Measurements from ENCODE around the gene KRT71.
A peak's percentile ranks its signal among the peaks of the same experiment; 100 is the strongest.
"Not testable (repeated sequence)": the region's sequence is repeated elsewhere in the genome, so short reads cannot be mapped to it uniquely, and the experiment has no call there.

Gene KRT71

DNA sequence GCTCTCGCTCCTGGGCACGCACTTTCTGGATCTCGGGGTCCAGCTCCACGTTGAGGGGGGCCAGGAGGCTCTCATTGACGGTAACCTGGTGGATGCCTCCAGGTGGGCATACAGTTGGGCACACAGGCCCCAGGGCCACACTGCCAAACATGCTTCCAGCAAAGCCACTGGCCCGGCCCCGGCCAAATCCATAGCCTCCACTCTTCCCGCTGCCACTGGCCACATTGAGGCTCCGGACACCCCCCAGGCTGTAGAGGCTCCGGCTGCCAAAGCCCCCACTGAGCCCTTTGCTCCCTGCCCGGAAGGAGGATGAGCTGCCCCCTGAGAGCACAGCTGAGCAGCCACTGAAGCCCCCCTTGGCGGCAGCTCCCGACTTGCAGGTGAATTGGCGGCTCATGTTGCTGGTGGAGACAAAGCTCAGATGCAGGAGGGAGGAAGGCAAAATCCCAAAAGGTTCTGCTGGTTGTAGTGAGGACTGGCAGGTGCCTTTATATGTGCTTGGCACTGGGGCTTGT, at the start of gene KRT71:
TSS of gene KRT71 (minus strand) at position 465 of the 515 bp plus-strand sequence. CDS start at position 397, 68 bp downstream.
- DNase-seq (ENCODE audit: low read depth in 1 of 2, low spot score in 1 of 2) = no peak

DNA sequence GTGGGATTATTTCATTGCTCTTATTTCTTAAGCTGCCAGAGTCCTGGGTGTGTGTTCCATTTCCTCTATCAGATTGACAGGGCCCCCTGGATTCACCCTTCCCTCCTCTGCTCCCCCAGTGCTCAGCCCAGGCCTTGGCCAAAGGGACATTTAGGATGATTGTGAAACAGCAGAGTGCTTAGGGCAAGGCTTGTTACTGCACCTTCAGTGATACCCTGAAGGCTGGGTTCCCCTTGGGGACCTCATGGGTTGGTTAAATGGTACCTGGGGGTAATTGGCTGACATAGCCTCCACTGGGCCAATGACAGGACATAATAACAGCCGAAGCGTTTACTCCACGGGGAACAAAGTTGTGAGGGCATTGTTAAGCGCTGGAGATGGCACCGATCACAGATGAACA, 49.6 kb upstream of the KRT71 start:
- no peak for DNase-seq (ENCODE audit: low read depth in 1 of 2, low spot score in 1 of 2)

DNA sequence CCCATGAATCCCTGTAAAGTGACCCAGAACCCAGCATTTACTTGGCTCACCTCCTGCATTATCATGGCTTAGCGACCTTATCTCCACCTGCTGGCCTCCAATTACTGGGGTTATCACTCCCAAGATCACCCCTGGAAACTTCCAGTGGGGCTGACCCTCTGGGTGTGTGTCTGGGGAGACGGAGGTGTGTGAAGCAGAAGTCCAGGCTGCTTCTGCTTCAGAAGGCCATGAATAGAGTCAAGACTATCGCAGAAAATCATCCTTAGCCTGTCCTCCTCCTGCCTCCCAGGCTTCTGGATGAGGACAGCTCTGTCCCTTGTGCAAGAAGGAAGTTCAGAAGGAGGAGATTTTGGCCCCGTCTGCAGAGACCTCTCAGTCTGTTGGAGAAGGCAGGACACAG, 48.7 kb upstream of the KRT71 start:
- no peak for DNase-seq (ENCODE audit: low read depth in 1 of 2, low spot score in 1 of 2)

DNA sequence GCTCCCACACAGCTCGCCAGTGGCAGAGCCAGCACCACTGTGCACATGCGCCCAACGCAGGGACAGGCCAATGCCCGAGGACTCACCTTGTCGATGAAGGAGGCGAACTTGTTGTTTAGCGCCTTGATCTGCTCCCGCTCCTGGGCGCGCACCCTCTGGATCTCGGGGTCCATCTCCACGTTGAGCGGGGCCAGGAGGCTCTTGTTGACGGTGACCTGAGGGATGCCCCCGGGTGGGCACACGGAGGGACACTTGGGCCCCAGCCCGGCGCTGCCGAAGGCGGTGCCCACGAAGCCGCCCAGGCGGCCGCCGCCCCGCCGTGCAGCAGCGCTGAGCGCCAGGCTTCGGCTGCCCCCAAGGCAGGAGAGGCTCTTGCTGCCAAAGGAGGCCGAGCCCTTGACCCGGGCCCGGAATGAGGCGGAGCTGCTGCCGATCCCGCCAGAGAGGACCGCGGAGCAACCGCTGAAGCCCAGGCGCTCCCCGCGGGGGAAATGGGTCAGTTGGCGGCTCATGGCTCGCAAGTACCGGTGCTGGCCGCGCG, 48.1 kb upstream of the KRT71 start, which contains the start of gene KRT72:
TSS of gene KRT72 (minus strand) at position 523 of the 541 bp plus-strand sequence. CDS start at position 512, 11 bp downstream.
- no peak for DNase-seq (ENCODE audit: low read depth in 1 of 2, low spot score in 1 of 2)

DNA sequence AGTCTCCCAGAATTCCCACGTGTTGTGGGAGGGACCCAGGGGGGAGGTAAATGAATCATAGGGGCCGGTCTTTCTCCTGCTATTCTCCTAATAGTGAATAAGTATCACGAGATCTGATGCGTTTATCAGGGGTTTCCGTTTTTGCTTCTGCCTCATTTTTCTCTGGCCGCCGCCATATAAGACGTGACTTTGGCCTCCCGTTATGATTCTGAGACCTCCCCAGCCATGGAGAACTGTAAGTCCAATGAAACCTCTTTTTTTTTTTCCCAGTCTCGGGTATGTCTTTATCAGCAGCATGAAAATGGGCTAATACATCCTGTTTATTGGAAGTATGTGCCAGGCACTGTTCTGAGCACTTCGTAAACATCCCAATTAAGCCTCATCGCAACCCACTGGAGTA, 47.5 kb upstream of the KRT71 start:
- no peak for DNase-seq (ENCODE audit: low read depth in 1 of 2, low spot score in 1 of 2)

DNA sequence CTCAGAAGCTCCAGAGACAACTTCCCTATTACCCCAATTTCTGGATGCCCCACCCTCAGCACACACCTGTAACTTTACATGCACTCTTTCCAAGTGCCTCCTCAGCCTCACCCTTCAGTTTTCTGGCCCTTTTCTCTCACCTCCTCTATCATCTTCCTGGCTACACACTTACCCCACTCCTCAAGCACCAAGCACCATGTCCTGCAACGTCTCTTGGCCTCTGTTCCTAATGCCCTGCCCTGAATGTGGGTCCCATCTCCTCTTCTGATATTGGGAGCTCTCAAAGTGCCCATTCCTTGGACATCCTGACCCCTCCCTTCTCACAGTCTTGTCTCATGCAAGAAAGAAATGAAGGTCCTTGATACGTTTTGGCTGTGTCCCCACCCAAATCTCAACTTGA, 47.1 kb upstream of the KRT71 start:
- no peak for DNase-seq (ENCODE audit: low read depth in 1 of 2, low spot score in 1 of 2)

DNA sequence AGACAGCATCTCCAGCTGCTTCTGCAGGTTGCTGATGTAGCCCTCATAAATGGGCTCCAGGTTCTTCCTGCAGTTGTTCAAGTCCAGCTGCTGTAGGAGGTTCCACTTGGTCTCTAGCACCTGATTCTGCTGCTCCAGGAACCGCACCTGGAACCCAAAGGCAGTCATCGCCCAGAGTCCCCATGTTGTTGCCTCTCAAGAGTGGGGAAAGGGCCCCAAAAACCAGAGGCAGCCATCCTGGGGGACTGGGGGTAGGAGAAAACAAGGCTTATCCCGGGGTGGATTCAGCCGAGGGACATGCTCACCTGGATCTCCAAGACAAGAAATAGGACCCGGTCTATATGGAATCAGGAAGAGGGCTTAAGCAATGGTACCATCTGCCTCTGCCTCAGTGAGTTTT, 46.0 kb upstream of the KRT71 start:
- no peak for DNase-seq (ENCODE audit: low read depth in 1 of 2, low spot score in 1 of 2)

DNA sequence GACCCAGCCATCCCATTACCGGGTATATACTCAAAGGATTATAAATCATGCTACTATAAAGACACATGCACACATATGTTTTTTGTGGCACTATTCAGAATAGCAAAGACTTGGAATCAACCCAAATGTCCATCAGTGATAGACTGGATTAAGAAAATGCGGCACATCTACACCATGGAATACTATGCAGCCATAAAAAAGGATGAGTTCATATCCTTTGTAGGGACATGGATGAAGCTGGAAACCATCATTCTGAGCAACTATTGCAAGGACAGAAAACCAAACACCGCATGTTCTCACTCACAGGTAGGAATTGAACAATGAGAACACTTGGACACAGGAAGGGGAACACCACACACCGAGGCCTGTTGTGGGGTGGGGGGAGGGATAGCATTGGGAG, 41.3 kb upstream of the KRT71 start:
- DNase-seq (ENCODE audit: low read depth in 1 of 2, low spot score in 1 of 2) = not testable (repeated sequence)

DNA sequence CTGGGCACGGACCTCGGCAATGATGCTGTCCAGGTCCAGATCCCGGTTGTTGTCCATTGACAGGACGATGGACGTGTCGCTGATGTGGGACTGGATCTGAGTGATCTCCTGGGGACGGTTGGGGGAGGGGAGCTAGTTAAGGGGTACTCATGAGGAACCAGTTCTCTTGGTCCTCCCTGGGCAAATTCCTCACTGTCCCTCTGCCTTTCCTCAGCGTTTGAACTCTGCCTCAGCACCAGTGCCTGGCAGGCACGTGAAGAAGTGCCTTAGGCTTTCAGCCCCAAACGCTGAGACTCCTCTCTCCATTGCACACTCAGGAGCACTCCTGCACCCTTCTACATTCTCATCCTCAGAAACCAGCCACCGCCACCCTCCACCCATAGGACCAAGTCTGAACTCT, 38.6 kb upstream of the KRT71 start:
- no peak for DNase-seq (ENCODE audit: low read depth in 1 of 2, low spot score in 1 of 2)

DNA sequence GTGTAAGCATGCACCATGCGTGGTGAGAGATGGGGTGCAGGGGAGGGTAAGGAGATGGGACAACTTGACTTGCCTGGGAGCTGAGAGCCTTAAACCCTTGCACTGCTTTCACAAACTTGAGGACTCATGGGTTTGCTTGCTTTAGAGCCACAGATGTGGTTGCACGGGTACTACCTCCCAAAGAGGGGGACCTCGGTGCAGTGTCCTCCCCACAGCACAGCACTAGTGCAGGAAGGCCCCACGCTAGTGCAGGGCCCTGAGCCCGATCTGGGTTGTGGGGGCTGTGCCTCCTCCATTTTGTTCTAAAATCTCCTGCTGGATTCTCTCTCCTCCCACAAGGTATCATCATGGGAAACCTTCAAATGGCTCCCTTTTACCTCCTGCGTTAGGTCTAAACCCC, 37.1 kb upstream of the KRT71 start:
- DNase-seq (ENCODE audit: low read depth in 1 of 2, low spot score in 1 of 2) = no peak

DNA sequence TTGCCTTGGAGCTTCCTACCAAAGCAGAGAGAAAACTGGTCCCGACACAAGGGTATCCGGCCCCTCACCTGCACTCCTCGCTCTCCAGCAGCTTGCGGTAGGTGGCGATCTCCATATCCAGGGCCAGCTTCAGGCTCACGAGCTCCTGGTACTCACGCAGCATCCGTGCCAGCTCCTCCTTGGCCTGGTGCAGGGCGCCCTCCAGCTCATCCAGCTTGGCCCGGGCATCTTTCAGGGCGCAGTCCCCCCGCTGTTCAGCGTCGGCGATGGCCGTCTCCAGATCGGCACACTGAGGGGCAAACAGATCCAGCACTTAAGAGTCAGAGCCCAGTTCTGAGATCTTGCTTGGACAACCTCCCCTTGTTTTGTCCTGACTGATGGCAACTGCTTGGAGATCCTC, 34.6 kb upstream of the KRT71 start:
- DNase-seq (ENCODE audit: low read depth in 1 of 2, low spot score in 1 of 2) = no peak

DNA sequence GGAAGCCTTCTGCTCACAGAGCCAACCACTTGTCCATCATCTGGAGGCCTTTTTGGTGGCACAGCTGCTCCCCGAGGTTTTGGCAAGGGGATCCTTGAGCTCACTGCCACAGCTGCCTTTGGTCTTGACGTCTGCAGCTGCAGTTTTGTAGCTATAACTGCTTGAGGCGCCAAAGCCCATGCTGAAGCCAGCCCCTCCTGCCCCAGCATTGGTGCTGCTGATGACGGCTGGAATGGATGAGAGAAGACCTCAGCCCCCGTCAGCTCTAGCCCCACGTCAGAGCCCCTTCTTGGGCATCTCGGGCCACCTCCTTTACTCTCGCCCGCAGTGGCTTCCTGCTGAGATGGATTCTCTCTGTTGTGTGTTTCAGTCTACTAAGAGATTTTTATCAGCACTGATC, 33.0 kb upstream of the KRT71 start:
- peak in 1 of 2 donors; percentile 40 for DNase-seq (ENCODE audit: low read depth in 1 of 2, low spot score in 1 of 2)

DNA sequence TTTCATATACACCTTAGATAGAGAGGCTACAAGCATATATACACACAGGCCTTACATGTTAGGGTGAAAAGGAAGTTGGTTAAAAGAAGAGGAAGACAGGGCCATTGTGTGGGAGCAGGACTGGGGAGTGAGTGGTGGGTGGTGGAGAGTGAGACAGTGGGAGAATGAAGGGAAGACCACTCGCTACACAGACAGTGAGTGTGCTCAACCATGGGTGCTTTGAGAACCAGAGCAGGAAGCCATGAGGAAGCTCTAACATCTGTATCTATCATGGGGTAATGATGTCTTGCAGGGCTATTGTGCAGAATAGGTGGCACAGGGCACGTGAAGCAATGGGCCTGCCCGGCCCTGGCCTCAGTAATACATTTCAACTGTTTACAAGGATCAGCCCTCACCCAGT, 32.1 kb upstream of the KRT71 start:
- no peak for DNase-seq (ENCODE audit: low read depth in 1 of 2, low spot score in 1 of 2)

DNA sequence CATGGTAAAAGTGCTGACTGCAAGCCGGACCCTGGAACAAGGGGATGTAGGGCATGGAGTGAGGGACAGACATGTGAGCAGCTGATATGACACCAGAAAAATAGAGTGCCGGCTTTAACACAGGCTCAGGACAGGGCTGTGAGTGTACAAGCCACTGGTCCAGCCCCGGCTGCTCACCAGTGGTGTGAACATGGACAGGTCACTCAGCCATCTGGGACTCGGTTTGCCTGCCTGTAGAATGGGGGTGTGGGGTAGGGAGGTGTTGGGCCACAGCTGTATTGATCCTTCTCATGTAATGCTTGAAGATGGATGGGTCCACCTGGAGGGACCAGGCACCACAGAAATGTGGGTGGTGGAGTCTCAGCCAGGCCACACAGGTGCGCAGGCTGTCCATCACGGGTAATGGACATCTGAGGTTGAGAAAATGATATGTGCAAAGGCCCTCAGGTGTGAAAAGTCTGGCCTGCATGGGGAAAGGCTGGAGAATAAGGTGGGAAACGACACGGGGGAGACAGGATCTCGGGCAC, 31.3 kb upstream of the KRT71 start:
- DNase-seq (ENCODE audit: low read depth in 1 of 2, low spot score in 1 of 2) = no peak

DNA sequence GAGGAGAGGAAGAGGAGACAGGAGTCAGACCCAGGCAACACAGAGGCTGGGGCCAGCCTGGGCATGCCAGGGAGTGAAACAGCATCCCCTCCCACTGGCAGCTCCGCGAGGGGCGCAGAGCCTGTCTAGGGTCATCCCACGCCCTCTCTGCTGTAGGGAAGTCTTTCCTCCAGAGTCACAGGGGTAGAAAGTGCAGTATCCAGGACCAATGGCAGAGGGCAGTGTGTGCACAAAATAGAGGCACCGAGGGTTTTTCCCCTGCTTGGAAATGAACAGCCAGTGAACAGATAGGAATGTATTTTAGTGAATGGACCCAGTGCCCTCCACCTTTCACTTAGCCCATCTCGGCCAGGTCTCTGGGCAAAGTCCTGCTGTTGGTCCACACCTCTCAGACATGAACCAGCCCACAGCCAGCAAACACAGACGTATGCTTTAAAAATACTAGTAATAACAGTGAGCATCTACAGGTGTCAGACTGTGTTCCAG, 30.1 kb upstream of the KRT71 start:
- peak; percentile 42 to 45 for DNase-seq (ENCODE audit: low read depth in 1 of 2, low spot score in 1 of 2)

DNA sequence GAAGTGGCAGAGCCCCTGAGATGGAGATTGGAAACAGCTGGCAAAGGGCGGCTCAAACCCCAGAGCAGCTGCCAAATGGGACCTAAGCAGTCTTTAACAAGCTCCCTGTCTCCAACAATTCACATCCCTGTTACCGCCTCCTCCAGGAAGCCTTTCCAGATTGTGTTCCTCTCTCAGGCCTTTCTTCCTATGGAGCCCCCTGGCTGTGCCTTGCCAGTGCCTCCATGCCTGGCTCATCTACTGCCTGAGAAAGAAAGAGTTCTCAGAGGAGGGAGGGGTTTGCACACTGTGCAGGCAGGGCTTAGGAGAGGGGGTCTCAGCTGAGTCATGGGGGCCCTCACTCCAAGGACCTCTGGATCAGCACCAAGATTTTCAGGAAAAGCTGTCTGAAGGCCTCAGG, 29.5 kb upstream of the KRT71 start:
- no peak for DNase-seq (ENCODE audit: low read depth in 1 of 2, low spot score in 1 of 2)

DNA sequence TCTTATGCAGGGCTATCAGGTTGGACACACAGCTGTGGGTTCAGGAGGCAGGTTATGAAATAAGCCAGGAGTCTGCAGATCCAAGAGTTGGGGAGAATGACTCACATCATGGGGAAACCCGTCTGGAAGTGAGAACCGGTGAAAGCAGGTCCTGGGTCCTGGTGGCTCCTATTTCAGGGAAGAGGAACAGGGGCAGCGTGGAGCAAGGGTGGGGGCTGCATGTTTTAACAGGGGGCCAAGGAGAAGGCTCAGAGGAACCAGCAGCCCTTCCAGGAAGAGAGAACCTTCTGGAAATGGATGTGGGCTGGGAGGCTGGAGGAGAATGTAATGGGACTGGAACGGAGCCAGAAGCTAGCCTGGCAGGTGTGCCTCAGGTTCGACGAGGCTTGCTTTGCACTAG, 28.5 kb upstream of the KRT71 start:
- DNase-seq (ENCODE audit: low read depth in 1 of 2, low spot score in 1 of 2) = no peak

DNA sequence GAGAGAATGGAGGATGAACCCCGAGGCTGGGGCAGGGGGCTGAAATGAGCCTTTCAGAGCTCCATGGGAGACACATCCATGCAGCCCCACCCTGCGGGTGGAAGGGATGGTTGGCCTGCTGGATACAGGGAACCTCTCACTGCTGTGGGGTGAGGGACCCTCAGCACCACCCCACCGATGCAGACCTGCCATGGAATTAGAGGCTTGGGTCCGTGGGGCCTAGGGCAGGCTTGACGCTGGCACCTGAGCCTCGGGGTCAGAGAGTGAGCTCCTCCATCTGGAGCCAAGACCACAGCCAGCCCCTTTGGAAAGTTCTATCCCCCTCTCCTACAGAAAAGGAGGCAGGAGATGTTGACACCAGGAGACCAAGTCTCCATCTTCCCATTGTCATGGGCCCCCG, 28.1 kb upstream of the KRT71 start:
- DNase-seq (ENCODE audit: low read depth in 1 of 2, low spot score in 1 of 2) = no peak

DNA sequence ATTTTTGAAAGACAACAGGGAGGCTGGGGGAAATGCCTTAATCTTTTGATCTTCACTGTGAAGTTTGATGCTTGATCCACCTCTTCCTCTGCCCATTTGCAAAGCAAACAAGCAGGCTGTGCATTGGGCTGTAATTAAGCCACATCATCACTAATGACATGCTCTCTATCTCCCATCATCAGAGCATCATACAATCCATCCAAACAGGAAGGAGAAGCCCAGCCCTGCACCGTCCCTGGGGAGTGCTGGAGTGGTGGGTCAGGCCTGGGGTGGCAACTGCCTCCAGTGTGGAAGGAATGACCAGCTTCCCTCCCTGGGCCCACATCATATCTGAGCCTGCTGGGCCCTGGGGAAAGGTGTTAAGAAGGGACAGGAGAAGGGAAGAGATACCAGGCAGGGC, 27.6 kb upstream of the KRT71 start:
- DNase-seq (ENCODE audit: low read depth in 1 of 2, low spot score in 1 of 2) = no peak

DNA sequence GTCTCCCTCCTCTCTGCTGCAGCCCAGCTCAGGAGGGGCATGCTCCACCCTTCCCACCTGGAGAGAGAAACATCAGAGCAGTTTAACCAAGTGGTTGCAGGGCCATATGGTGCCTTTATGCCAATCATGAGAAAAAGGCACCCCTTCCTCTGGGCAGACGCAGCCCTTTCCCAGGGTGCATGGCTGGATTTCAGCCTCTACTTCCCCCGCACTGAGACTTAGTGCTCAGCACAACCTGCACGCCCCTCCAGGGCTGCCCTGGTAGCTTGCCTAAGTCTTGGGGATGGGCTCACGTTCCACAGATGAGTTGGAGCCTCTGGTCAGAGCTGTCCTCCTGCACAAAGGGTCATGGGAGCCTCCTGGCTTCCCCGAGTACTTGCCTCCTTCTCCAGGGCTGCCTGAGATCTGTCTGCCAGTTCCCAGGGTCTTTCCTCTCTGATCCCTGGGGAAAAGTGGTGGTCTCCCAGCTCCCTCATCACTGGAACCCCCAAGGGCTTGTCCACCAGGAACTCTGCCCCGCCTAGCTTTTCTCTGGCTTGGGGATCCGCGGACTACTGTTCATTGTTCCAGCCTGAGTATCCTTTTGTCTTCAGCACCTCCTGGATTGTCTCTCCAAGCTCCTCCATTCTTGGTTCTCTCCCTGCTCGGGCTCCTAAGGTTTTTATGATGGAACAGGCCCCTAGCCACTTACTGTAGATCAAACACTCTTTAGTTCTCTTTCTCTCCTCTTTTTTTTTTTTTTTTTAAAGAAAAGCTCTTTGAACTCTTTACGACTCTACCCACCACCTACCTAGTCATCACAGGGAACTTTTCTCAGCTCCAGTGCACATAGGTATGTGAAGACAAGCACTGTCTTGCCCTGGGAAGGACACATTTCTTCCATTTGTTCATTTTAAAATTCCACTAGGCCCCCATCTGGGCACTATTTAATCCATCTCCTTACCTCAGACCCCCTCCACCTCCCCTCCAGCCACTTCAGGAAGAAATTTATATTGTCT, 26.8 kb upstream of the KRT71 start:
- no peak for DNase-seq (ENCODE audit: low read depth in 1 of 2, low spot score in 1 of 2)

DNA sequence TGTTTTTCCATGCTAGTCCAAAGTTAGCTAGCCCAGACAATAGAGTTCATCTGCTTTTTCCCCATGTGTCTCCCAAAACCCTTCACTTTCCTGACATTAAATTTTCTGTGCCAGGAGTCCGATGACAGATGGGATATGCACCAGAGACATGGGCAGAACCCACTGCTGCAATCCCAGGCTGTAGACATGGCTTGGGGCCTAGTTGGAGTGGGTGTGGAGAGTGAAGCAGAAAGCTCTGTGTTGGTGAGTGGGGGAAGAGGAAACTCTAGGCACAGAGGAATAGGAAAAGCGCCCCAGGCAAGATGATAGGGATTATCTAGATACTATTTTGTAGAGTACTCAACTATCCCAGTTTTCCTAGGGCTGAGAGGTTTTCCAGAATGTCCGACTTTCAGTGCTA, 25.5 kb upstream of the KRT71 start:
- DNase-seq (ENCODE audit: low read depth in 1 of 2, low spot score in 1 of 2) = no peak

DNA sequence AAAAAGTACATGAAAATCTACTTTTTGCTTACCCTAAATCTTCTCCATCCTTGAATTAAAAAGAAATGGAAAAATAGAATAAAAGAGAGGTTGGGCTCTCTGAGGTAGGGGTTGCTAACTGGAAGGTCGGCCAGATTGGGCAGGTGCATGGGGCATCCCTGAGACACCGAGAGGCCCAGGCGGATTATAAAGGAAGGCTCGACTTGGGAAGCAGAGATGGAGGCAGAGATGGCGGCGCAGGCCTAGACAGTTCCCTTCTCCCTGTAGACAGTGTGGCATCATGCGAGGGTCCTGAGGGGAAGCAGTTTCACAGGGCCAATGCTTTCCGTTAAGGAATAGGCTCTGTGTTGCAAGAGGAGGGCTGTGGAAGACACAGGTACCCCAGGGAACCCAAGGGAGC, 24.4 kb upstream of the KRT71 start:
- DNase-seq (ENCODE audit: low read depth in 1 of 2, low spot score in 1 of 2) = no peak

Measured in stimulated activated CD4-positive, alpha-beta T cell treated with anti-CD3 and anti-CD28 coated beads, Interleukin-15, amount 100 ng/mL, for 1 hour (primary cell).